IPS-18a (cell line): ENCODE results near the gene CEP72.

Experiments
- H3K27ac ChIP-seq: one replicate; pipeline ENCODE4 v1.5.1; 2013; ENCODE audit warnings: low read length
- H3K27me3 ChIP-seq: one replicate; pipeline ENCODE4 v1.6.1; 2013; ENCODE audit warnings: mild to moderate bottlenecking, low read length; ENCODE audit not compliant: control insufficient read depth, insufficient read depth
- H3K36me3 ChIP-seq: one replicate; pipeline ENCODE4 v1.6.1; 2013; ENCODE audit warnings: low read depth, low read length; ENCODE audit not compliant: control insufficient read depth
- H3K4me1 ChIP-seq: one replicate; pipeline ENCODE4 v1.6.1; 2013; ENCODE audit warnings: low read depth, low read length; ENCODE audit not compliant: control insufficient read depth
- H3K4me3 ChIP-seq: one replicate; pipeline ENCODE4 v1.5.1; 2013; ENCODE audit warnings: low read length
- H3K9ac ChIP-seq: one replicate; pipeline ENCODE4 v1.6.1; 2013; ENCODE audit warnings: mild to moderate bottlenecking, low read length, moderate library complexity
- H3K9me3 ChIP-seq: one replicate; pipeline ENCODE4 v1.6.1; 2013; ENCODE audit warnings: low read depth, low read length; ENCODE audit not compliant: control insufficient read depth

CEP72 gene

DNA sequence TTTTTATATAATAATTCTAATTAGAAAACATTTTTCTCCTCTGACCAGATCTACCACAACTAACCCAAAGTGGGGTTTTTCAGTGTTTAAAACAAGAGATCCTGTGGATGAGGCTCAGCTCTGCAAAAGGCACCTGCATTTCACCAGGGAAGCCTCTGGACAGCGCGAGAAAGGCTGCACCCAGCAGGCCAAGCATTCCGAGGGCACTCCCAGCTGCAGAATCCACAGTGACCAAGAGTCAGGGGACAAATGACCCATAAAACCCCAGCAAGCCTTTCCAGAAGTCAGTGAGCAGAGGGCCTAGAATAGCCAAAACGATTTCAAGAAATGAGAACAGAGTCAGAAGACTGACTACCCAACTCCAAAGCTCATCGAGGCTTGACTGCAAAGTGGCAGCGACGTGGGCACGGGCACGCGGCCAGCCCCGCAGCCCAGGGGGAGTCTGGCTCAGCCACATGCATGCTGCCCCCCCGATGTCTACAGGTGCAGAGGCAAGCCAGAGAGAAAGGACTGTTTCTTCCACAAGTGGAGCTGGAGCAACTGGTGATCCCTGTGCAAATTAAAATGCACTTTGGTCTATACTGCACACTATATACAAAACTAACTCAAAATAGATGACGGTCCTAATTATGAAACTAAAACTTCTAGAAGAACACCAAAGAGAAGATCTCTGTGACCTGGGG is 54.8 kb downstream of the CEP72 start:
- H3K4me1 ChIP-seq, result no peaks in the 10 kb centered on the region
- peaks cover 3% of the 10 kb centered on the region for H3K27me3 ChIP-seq
- no peaks in the 10 kb centered on the region for H3K36me3 ChIP-seq
- H3K9ac ChIP-seq, result no peak overlapping the region
- H3K9me3 ChIP-seq, result no peaks in the 10 kb centered on the region
- H3K4me3 ChIP-seq, result no peak overlapping the region
- H3K27ac ChIP-seq, result no peak overlapping the region

- Histone ChIP-seq H3K27ac (no peak overlapping the region), H3K4me3 (no peak overlapping the region), H3K27me3 (peaks cover 17% of the 10 kb centered on the region), H3K9ac (no peak overlapping the region), H3K36me3 (no peaks in the 10 kb centered on the region), H3K9me3 (no peaks in the 10 kb centered on the region), H3K4me1 (peaks cover 5% of the 10 kb centered on the region)
These were observed 56.3 kb downstream of the CEP72 start for GRCh38 chr5:668283-668995.

DNA sequence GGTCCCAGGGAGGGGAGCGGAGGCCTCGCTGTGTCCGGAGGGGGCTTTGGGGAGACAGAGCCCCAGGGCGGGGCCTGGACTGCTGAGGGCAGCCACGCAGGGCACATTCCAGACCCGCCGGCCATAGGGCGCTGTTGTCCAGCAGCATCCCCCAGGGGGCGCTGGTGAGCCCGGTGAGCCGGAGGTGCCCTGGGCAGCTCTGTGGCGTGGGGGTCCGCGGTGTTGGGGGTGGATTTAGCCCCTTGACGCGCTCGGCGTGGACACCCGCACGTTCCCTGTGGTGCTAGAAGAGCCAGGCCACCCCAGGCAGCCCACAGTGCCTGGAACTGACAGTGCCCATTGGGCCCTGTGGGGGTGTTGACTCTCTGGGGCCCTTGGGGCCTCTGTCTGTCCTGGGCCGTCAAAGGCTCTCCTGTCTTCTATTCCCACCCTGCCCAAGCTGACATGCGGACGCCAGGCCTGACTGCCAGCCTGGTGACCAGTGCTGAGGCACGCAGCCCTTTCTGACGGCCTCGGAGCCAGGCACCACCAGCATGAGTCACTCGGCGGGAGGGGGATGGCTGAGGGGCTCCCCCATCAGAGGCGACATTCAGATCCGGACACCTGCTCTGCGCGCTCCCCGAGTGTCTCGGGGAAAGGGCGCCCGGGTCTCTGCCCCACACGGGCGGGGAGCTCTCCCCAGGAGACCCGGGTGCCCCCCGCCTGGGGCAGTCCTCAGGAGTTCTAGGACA is 57.1 kb downstream of the CEP72 start:
- Histone ChIP-seq H3K9me3 (no peaks in the 10 kb centered on the region), H3K4me1 (peaks cover 5% of the 10 kb centered on the region), H3K36me3 (no peaks in the 10 kb centered on the region), H3K9ac (no peak overlapping the region), H3K27ac (no peak overlapping the region), H3K4me3 (no peak overlapping the region), H3K27me3 (peaks cover 26% of the 10 kb centered on the region)

- Histone ChIP-seq H3K9ac (no peak overlapping the region), H3K36me3 (no peaks in the 10 kb centered on the region), H3K9me3 (no peaks in the 10 kb centered on the region), H3K4me1 (peaks cover 5% of the 10 kb centered on the region), H3K27ac (no peak overlapping the region), H3K27me3 (peaks cover 30% of the 10 kb centered on the region), H3K4me3 (no peak overlapping the region)
These were observed 57.8 kb downstream of the CEP72 start for GRCh38 chr5:669842-670395.

- Histone ChIP-seq H3K4me3 (no peak overlapping the region), H3K9me3 (no peaks in the 10 kb centered on the region), H3K27ac (no peak overlapping the region), H3K4me1 (peaks cover 5% of the 10 kb centered on the region), H3K9ac (no peak overlapping the region), H3K36me3 (no peaks in the 10 kb centered on the region), H3K27me3 (peaks cover 32% of the 10 kb centered on the region)
These were observed 58.5 kb downstream of the CEP72 start for GRCh38 chr5:670396-671270.

DNA sequence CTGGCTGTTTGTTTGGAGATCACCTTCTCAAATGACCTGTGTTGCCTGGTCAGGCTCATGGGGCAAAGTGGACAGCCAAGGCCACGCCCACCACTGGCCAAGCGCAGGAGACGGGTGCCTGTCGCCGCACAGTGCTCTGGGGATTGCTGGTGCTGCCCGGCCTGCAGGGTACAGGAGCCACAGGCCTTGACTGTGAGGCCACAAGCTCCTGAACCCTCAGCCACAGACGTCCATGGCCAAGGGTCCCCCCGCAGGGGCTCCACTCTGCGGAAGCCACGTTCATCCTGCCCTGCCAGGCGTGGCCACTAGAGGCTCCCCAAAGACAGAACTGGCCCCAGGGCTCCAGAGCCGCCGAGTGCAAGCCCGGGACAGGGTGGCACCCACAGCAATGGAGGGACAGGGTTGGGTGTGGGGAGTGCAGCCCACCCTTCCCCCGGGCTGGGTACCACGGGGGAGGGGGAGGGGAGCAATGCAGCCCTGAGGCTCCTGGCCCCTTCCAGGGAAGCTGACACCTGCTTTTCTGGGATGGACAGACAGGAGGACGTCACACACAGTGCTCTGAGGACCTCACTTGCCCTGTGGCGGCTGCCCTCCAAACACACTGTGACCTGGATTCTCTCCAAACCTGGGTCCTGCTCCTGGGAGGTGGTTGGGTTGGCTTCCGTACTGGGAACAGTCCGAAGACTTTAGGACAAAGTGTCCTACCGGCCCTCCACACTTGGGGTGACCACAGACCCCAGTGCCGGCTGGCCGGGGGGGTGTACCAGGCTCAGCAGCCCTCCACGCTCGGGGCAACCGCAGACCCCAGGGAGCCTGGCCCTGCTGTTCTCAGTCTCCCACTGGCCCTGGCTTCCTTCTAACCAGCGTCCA is 59.6 kb downstream of the CEP72 start:
- peaks cover 5% of the 10 kb centered on the region for H3K4me1 ChIP-seq
- H3K36me3 ChIP-seq, result no peaks in the 10 kb centered on the region
- H3K9ac ChIP-seq, result peak overlapping the region; percentile 70
- no peaks in the 10 kb centered on the region for H3K9me3 ChIP-seq
- no peak overlapping the region for H3K27ac ChIP-seq
- no peak overlapping the region for H3K4me3 ChIP-seq
- peaks cover 39% of the 10 kb centered on the region for H3K27me3 ChIP-seq

DNA sequence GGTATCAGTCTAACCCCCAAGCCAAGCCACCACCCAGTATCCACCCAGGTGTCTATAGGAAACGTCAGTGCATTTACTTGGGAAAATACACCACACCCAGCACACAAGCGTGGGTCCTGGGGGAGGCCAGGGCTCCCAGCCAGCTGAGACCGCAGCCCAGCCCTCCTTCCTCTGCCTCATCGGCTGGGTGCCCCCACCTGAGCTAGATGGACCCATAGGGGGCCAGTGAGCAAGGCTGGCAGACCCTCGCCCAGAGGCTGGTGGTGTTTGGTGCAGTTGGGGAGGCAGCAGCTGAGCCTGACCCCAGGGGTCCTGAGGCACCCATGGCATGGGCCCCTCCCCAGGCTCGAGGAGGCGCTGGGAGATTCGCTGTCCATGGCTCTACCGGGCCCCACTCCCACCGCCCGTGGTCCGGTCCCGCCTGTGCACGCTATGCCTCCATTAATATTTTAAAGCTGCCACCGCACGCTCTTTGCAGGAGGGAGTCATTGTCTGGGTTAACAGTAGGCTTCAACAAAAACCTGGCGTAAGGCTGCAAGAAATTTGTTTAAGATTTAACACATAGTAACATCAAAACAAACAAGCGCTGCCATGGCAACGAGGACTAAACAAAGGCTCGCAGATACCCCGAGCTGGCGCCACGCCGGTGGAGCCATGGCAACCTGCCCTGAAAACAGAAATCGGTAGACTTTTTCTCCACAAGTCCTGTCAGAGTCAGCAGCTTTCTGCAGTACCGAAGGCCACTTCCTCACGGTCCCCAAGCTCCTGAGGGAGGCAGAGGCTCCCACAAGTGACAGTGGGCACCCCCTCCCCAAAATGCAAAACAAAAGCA is 60.4 kb downstream of the CEP72 start:
- Histone ChIP-seq H3K27ac (no peak overlapping the region), H3K9ac (peak overlapping the region; percentile 70), H3K4me3 (no peak overlapping the region)

GRCh38 chr5:673161-673830 is 61.2 kb downstream of the CEP72 start:
- H3K9ac ChIP-seq, result peak overlapping the region; percentile 70
- H3K27ac ChIP-seq, result no peak overlapping the region
- H3K27me3 ChIP-seq, result peaks cover 39% of the 10 kb centered on the region
- H3K9me3 ChIP-seq, result no peaks in the 10 kb centered on the region
- H3K4me3 ChIP-seq, result no peak overlapping the region
- peaks cover 5% of the 10 kb centered on the region for H3K4me1 ChIP-seq
- H3K36me3 ChIP-seq, result no peaks in the 10 kb centered on the region

More for the DNA sequence above, 60.4 kb downstream of the CEP72 start:
- Histone ChIP-seq H3K4me1 (peaks cover 5% of the 10 kb centered on the region), H3K36me3 (no peaks in the 10 kb centered on the region), H3K9me3 (no peaks in the 10 kb centered on the region), H3K27me3 (peaks cover 39% of the 10 kb centered on the region)

DNA sequence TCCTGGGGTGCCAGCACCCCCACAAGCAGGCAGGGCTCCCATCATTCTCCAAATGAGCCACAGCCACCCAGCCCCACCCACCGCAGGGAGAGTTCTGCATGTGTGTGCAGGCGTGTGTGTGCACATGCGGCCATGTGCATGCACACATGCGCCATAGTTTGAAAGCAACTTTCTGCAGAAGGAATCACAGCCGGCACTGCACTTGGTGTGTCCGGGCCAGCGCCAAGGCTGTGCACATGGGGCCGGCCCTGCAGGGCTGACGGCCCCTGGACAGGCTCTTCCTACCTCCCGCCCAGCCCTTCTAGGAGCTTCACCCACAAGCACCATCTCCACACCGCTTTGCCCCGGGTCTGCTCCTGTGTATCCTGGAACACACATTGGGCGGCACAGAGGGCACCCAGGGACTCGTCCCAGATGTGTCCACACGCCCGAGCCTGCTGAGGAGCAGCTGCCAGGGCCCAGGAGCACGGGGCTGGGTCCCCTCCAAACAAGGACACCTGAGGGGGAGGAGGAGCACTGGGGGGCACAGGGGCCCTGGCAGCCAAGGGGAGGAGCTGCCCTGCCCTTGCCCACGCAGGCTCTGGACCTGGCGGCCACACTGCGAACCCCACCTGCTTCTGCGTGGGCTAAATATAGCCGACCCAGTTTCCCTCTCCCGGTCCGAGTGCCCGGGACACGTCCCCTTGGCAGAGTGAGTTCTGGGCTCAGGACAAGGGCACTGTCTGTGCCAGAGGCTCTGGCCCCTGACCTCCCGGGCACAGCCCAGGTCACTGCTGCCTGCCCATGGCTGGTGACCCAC is 61.9 kb downstream of the CEP72 start:
- H3K9ac ChIP-seq, result no peak overlapping the region
- peaks cover 5% of the 10 kb centered on the region for H3K4me1 ChIP-seq
- no peak overlapping the region for H3K27ac ChIP-seq
- H3K9me3 ChIP-seq, result no peaks in the 10 kb centered on the region
- peaks cover 39% of the 10 kb centered on the region for H3K27me3 ChIP-seq
- H3K36me3 ChIP-seq, result no peaks in the 10 kb centered on the region
- no peak overlapping the region for H3K4me3 ChIP-seq
